Esophagus squamous epithelium (tissue), 5 donors: Measurements from ENCODE around the gene TRIM68. TPM values are rescaled to one million over a fixed set of nuclear protein-coding genes. Genes with fewer than 3 reads are reported as not detected.

Experiments used
- DNase-seq: peaks from one replicate; lab custom pipeline; 2025; lab: John Stamatoyannopoulos, UW
- H3K27ac ChIP-seq, 4 donors: fragments of 200-600 bp; sonication (generic); one replicate each; pipeline ENCODE4 v1.5.1; 2016 to 2019; ENCODE audit warnings: mild to moderate bottlenecking in 1 of 4
- H3K27me3 ChIP-seq, 4 donors: fragments of 200-600 bp; sonication (generic); 1 replicate in 3 of 4; 2 replicates in 1 of 4; pipeline versions ENCODE4 v1.5.1 to v1.6.0; 2017 to 2021; ENCODE audit warnings: antibody characterized with exemption in 1 of 4
- H3K36me3 ChIP-seq, 3 donors: fragments of 200-600 bp; sonication (generic); one replicate each; pipeline ENCODE4 v1.5.1; 2016 to 2019
- H3K4me1 ChIP-seq, 3 donors: fragments of 200-600 bp; sonication (generic); one replicate each; pipeline ENCODE4 v1.5.1; 2017 to 2019
- H3K4me3 ChIP-seq, 4 donors: fragments of 200-600 bp; sonication (generic); 1 replicate in 3 of 4; 2 replicates in 1 of 4; pipeline ENCODE4 v1.5.1; 2016 to 2019; ENCODE audit warnings: mild to moderate bottlenecking in 2 of 4, moderate library complexity in 1 of 4
- H3K9me3 ChIP-seq, 3 donors: fragments of 200-600 bp; sonication (generic); one replicate each; pipeline ENCODE4 v1.5.1; 2016 to 2019
- POLR2A ChIP-seq, 4 donors: fragments of 450-650 bp; IDR thresholded peaks; one replicate each; pipeline ENCODE4 v1.6.1; 2017; ENCODE audit warnings: antibody characterized with exemption in 4 of 4, mild to moderate bottlenecking in 4 of 4, moderate library complexity in 3 of 4
- WGBS, 2 donors: methylation state at CpG; one replicate each; pipeline ENCODE4 v1.1.5; 2018; 5-methylcytosine and 5-hydroxymethylcytosine counted together
- intact Hi-C: fragments of 100-400 bp; cut with DNase I; formaldehyde crosslinking; loops from one replicate; pipeline ENCODE4 v1.15.0; 2022
- total RNA-seq, 4 donors: library from RNA; depleted of rRNA; stranded (reverse); fragments of >200 nt; gene quantifications; one replicate each; pipeline ENCODE4 v1.1.0, GENCODE V29; 2016
- TF ChIP-seq, protein P1 (sequence below), 6 experiments: fragments of 450-650 bp in 4 of 6; fragments of 200-600 bp in 2 of 6; sonication (generic) in 2 of 6; IDR thresholded peaks; one replicate each; pipeline ENCODE4 v1.5.1; 2016 to 2019; ENCODE audit warnings: antibody characterized with exemption in 6 of 6, mild to moderate bottlenecking in 4 of 6, moderate library complexity in 4 of 6
- donor health status: DM: yes; HTN: yes; CAD: no.

Gene TRIM68
- total RNA-seq, 4 donors from 2014 or later, result 6.2 to 12.1 (median 10.0) TPM

GRCh38 chr11:4626207-4627099 is 18.4 kb upstream of the TRIM68 start:
- 41 to 46% methylated on average over 14 to 15 of the region's 15 CpGs for WGBS, 2 donors
- peaks cover 0 to 7% (median 0%) of the 10 kb centered on the region in 4 donors for H3K27me3 ChIP-seq
- peaks cover 0 to 10% (median 0%) of the 10 kb centered on the region in 3 donors for H3K9me3 ChIP-seq
- no peak overlapping the region for H3K4me3 ChIP-seq
- intact Hi-C loops, result no loop called here
- no peak for TF ChIP-seq POLR2A (IDR thresholded peaks at IDR 0.05)
- TF ChIP-seq, protein P1, sequence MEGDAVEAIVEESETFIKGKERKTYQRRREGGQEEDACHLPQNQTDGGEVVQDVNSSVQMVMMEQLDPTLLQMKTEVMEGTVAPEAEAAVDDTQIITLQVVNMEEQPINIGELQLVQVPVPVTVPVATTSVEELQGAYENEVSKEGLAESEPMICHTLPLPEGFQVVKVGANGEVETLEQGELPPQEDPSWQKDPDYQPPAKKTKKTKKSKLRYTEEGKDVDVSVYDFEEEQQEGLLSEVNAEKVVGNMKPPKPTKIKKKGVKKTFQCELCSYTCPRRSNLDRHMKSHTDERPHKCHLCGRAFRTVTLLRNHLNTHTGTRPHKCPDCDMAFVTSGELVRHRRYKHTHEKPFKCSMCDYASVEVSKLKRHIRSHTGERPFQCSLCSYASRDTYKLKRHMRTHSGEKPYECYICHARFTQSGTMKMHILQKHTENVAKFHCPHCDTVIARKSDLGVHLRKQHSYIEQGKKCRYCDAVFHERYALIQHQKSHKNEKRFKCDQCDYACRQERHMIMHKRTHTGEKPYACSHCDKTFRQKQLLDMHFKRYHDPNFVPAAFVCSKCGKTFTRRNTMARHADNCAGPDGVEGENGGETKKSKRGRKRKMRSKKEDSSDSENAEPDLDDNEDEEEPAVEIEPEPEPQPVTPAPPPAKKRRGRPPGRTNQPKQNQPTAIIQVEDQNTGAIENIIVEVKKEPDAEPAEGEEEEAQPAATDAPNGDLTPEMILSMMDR (IDR thresholded peaks at IDR 0.05), result peak in 5 of 6 experiments; percentile 48 to 70 (median 53)
- H3K4me1 ChIP-seq, result no peaks in the 10 kb centered on the region
- no peak for DNase-seq
- no peak overlapping the region for H3K27ac ChIP-seq
- H3K36me3 ChIP-seq, result no peaks in the 10 kb centered on the region

- Histone ChIP-seq H3K4me1 (no peaks in the 10 kb centered on the region), H3K27ac (no peak overlapping the region), H3K9me3 (no peaks in the 10 kb centered on the region), H3K36me3 (no peaks in the 10 kb centered on the region), H3K27me3 (peaks cover 0 to 8% (median 0%) of the 10 kb centered on the region in 4 donors), H3K4me3 (no peak overlapping the region)
- no peak for DNase-seq
- WGBS, 2 donors, result 75% methylated on average over 9 of the region's 9 CpGs
- intact Hi-C loops, result no loop called here
- no peak for TF ChIP-seq POLR2A (IDR thresholded peaks at IDR 0.05)
- TF ChIP-seq, protein P1 (IDR thresholded peaks at IDR 0.05), result no peak
These were observed 11.5 kb upstream of the TRIM68 start for GRCh38 chr11:4619514-4619913.

GRCh38 chr11:4615856-4616444 is 7.9 kb upstream of the TRIM68 start:
- Histone ChIP-seq H3K9me3 (no peaks in the 10 kb centered on the region), H3K4me3 (no peak overlapping the region), H3K27ac (no peak overlapping the region), H3K4me1 (no peaks in the 10 kb centered on the region), H3K36me3 (no peaks in the 10 kb centered on the region), H3K27me3 (peaks cover 0 to 8% (median 0%) of the 10 kb centered on the region in 4 donors)
- intact Hi-C loops, result no loop called here
- no peak for TF ChIP-seq POLR2A (IDR thresholded peaks at IDR 0.05)
- TF ChIP-seq, protein P1 (IDR thresholded peaks at IDR 0.05), result no peak
- no peak for DNase-seq

GRCh38 chr11:4611986-4612385 is 4.0 kb upstream of the TRIM68 start:
- Histone ChIP-seq H3K27me3 (no peaks in the 10 kb centered on the region), H3K27ac (no peak overlapping the region), H3K36me3 (no peaks in the 10 kb centered on the region), H3K9me3 (no peaks in the 10 kb centered on the region), H3K4me1 (peaks cover 0 to 19% (median 4%) of the 10 kb centered on the region in 3 donors), H3K4me3 (no peak overlapping the region)
- TF ChIP-seq POLR2A (IDR thresholded peaks at IDR 0.05), result no peak
- TF ChIP-seq, protein P1 (IDR thresholded peaks at IDR 0.05), result no peak
- DNase-seq, result no peak
- WGBS, 2 donors, result 80 to 84% methylated on average over 2 of the region's 2 CpGs
- intact Hi-C loops, result no loop called here
